GM21528 (cell line): Measurements from ENCODE around the gene MREG.
A peak's percentile ranks its signal among the peaks of the same experiment; 100 is the strongest.
"Not testable (repeated sequence)": the region's sequence is repeated elsewhere in the genome, so short reads cannot be mapped to it uniquely, and the experiment has no call there.

Experiments
- ATAC-seq: cut with Tn5 transposase; IDR thresholded peaks from one replicate; pipeline ENCODE4 v1.9.1; 2021; ENCODE audit warnings: mild to moderate bottlenecking, moderate library complexity; ENCODE audit not compliant: unreplicated experiment, low FRiP score

Gene MREG

GRCh38 chr2:215998636-215999035, 14.7 kb downstream of the MREG start:
- ATAC-seq: no peak

GRCh38 chr2:215997219-215997618, 16.1 kb downstream of the MREG start:
- ATAC-seq: no peak

- ATAC-seq: no peak
These were observed 18.4 kb downstream of the MREG start for GRCh38 chr2:215994911-215995310.

GRCh38 chr2:215988556-215989207, 24.7 kb downstream of the MREG start:
- ATAC-seq: not testable (repeated sequence)

- no peak for ATAC-seq
These were observed 28.1 kb downstream of the MREG start for GRCh38 chr2:215985257-215985656.

- ATAC-seq: no peak
These were observed 28.7 kb downstream of the MREG start for GRCh38 chr2:215984661-215985060.

- no peak for ATAC-seq
These were observed 29.6 kb downstream of the MREG start for GRCh38 chr2:215983581-215984351.

- ATAC-seq: peak; percentile 46
These were observed 30.9 kb downstream of the MREG start for GRCh38 chr2:215982465-215982875.

GRCh38 chr2:215981115-215981514, 32.2 kb downstream of the MREG start:
- no peak for ATAC-seq

GRCh38 chr2:215979620-215980019, 33.7 kb downstream of the MREG start:
- no peak for ATAC-seq

GRCh38 chr2:215974700-215975429, 38.5 kb downstream of the MREG start:
- no peak for ATAC-seq

GRCh38 chr2:215973954-215974699, 39.2 kb downstream of the MREG start:
- ATAC-seq: no peak

- ATAC-seq: no peak
These were observed 40.1 kb downstream of the MREG start for GRCh38 chr2:215973145-215973792.

- no peak for ATAC-seq
These were observed 41.7 kb downstream of the MREG start for GRCh38 chr2:215971671-215972070.

GRCh38 chr2:215970894-215971293, 42.5 kb downstream of the MREG start:
- not testable (repeated sequence) for ATAC-seq

GRCh38 chr2:215970425-215970824, 42.9 kb downstream of the MREG start:
- ATAC-seq: no peak

GRCh38 chr2:215969131-215969841, 44.1 kb downstream of the MREG start:
- ATAC-seq: no peak

GRCh38 chr2:215968499-215968898, 44.9 kb downstream of the MREG start:
- no peak for ATAC-seq

- ATAC-seq: no peak
These were observed 45.6 kb downstream of the MREG start for GRCh38 chr2:215967590-215968378.
